HCT116 (cell line): ENCODE measurements around the gene SLC1A6.

ENCODE experiments used
- CTCF ChIP-seq, 3 experiments: fragments of 200-600 bp in 1 of 3; sonication (generic) in 1 of 3; IDR thresholded peaks in 2 of 3; conservative IDR thresholded peaks in 1 of 3; 2 replicates each; pipeline ENCODE4 v1.5.1; 2012 to 2017; ENCODE audit warnings: low read depth in 2 of 3, low read length in 2 of 3, antibody characterized with exemption in 1 of 3, borderline replicate concordance in 1 of 3, control low read depth in 1 of 3, mild to moderate bottlenecking in 1 of 3, mixed read lengths in 1 of 3, mixed run types in 1 of 3, moderate library complexity in 1 of 3; ENCODE audit not compliant: insufficient read depth in 1 of 3
- EGR1 ChIP-seq: IDR thresholded peaks from 2 replicates; pipeline ENCODE4 v1.6.1; 2012; ENCODE audit warnings: low read depth
- MAX ChIP-seq: IDR thresholded peaks from 2 replicates; pipeline ENCODE4 v1.6.1; 2012

DNA sequence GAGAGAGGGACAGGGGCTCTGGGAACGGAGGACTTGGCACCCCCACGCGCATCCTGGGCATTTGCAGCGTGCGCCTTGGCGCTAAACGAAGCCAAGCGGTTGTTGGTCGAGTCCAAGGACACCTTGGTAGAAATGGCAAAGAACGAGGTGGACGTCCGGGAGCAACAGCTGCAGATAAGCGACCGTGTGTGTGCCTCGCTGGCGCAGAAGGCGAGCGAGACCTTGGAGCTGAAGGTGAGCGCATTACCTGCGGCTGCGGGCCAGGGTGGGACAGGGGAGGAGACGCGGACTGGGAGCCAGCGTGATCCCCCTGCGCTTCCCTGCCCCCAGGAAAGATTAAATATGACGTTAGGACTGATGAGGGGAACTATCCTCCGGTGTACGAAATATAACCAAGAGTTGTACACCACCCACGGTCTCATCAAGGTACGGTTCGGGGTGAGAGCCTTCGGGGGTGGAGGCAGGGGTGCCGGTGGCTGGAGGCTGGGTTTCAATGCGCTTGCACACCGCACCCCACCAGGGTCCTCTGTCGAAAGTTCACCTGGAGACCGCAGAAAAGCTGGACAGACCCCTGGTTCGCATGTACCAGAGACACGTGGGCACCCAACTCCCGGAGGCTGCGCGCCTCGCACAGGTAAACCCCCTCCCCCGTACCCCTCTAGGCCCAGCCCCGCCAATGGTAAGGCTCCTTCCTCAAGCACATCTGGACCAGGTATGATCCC lies 41.8 kb upstream of the SLC1A6 start:
- TF ChIP-seq CTCF (IDR thresholded peaks at IDR 0.05 in 2 of 3, conservative IDR thresholded peaks at IDR 0.05 in 1 of 3; ENCODE audit: borderline replicate concordance in 1 of 3, insufficient read depth in 1 of 3, low read depth in 2 of 3, low read length in 2 of 3) (no peak), EGR1 (no peak), MAX (no peak)
